Measurements from ENCODE around the gene C1orf35. TPM values are rescaled to one million over a fixed set of nuclear protein-coding genes. Genes with fewer than 3 reads are reported as not detected.

Gene C1orf35
- 17.4 and 19.0 TPM in 2 replicates for total RNA-seq

DNA sequence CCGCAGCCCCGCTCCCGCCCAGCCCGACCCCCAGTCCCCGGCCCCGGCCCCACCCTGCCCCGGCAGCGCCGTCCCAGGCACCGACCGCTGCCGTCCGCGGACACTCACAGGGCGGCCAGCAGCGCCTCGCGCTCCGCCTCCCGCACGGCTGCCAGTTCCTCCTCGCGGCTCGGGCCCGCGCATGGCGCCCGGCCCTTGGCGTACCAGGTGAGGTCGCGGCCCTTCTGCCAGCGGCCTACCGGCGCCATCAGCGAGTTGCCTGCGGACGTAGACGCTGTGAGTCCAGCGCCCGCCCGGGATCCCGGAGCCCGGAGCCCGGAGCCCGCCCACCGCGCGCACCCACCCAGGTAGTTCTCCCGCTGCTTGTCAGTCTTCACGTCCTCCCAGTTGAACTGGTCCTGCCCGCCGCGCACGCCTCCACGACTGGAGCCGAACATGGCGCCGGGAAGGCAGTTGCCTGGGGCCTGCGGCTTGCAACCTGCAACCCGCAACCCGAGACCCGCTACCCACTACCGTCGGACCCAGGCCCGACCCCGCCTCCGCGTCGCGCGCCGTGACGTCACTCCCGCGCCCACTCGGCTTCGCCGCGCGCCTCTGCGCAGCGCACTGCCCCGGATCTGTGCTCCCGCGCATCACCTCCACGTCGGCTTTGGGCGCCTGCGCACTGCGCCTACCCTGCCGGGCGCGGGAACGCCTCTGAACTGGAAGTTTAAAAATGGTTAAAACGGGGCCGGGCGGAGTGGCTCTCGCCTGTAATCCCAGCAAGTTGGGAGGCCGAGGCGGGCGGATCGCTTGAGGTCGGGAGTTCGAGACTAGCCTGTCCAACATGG, at the start of gene C1orf35:
TSS of gene C1orf35 (minus strand) at position 535 of the 830 bp plus-strand sequence. CDS start at position 437, 98 bp downstream.
- intact Hi-C loops (cut with micrococcal nuclease): loop anchor here (1.0 to 10.0 kb wide), 11 partner anchors 21 to 1962 kb away; partner anchors contain the start of genes ARF1, GALNT2, GUK1 and JMJD4

DNA sequence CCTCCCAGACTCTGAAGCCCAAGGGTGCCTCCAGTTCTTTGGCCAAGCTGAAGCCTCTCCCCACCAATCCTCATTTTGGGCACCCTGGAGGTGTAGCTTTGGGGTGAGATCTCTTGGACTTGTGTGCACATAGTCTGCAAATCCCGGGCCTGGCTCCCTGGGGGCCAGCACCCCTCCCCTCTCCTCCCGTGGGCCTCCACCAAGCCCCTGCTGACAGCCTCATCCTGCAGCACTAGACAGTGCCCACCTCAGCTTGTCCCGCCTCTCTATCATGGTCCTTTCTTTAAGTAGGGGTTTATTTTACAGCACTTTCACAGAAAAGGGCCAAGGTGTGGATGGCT, 49.8 kb upstream of the C1orf35 start:
- intact Hi-C loops (cut with micrococcal nuclease): no loop called here

DNA sequence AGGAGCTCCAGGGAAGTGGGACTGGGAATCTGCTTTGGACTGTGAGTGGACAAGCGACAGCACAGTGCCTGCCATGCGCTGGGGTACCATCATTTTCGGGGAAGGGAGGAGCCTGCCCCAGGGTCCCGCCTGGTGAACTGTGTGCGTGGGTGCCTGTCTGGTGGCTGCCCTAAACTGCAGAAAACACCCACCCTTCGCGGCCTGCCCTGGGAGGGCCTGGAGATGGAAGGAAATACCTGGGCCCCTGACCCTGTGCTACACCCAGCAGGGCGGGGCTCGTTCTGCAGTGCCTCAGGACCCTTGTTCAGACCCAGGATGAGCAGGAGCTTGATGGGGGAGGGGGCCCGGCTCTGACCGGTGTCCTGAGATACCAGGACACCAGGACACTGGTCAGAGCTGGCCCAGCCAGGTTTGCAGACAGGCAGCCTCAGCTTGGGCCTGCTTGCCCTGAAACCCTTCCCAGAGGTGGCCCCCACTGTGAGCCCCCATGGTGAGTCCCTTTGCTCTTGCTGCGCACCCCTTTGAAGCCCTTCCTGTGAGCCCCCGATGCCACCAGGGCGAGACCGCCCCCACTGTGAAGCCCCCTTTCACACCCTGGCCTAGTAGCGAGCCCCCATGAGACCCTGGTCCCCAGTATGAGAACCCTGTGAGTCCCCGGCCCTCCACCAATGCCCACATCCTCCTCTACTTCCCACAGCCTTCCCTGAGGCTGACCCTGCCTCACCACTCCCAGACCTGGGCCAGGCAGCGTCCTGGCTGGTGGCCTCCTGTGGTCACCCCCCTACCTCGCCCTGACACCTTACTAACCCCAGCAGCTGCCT, 49.2 kb upstream of the C1orf35 start:
- intact Hi-C loops (cut with micrococcal nuclease): no loop called here

DNA sequence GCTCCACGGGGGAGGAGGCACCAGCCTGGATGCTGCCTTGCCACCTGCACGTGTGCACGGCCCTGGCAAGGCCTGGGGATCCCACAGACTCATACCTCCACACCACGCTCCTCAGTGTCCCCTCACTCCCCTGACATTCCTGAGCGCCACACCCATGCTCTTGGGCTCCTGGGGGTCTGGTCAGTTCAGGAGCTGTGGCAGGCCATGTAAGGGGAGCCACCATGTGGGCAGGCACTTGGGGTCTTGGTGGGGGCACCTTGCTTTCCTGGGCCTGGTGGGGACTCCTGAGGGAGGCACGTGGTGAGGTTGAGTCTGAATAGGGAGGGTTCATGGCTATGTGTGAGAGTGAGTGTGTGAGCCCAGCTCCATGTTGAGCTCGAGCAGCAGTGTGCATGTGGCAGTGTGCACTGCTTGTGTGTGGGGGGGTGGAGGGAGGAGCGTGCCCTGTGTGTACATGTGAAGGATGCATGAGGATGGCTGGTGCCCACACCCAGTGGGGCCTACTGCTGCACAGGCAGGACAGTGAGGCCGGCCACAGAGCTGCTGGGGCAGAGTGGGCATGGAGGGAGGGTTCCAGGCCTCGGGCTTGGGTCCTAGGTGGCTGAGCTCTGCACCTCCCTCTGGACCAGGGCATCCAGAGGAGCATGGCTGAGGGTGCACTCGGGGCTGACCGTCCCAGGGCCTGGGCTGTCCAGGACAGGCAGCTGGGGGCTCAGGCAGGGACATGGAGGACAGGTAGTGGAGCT, 48.2 kb upstream of the C1orf35 start:
- intact Hi-C loops (cut with micrococcal nuclease): no loop called here

DNA sequence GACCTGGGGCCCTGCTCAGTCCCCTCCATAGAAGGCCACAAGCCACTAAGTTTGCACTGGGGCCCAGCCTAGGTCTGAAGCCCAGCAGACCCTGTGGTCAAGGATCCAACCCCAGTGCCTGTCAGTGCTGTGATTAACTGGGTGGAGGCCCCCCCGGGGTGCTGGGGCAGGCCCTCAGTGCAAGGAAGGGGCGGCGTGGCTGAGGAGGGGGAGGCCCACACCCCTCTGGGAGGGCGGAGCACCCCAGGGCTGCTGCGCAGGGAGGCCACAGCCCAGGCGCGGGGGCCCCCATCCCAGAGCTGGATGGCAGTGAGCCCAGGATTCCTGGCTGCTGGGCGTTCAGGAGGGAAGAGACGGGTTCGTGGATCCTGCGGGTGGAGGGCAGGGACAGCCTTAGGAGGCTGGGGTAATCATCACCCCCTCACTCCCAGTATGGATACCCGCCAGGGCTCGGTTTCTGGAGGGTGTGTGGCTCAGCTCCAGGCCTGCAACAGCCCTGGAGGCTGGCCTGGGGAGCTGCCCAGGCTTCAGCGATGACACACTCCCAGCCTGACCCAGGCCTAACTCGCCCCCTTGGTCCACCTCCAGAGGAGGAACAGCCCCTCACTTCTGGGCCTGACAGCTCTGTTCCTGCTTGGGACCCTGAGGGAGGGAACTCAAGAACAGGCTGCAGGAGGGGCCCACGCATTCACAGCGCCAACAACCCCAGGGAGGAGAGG, 47.5 kb upstream of the C1orf35 start:
- intact Hi-C loops (cut with micrococcal nuclease): no loop called here

DNA sequence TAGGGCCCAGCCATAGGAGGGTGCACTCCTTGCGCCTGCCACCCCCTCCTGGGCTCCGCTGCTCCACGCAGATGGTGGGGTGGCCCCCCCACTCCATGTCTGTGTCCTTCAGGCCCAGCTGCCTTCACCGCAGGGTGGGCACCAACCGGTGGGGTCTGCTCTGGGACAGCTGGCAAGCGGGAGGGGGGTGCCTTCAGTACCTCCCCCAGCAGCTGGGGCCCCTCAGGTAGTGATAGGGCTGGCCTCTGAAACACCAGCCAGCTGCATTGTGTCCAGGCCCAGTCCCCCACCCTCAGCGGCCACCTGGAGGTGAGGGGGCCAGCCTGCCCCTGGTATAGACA, 47.0 kb upstream of the C1orf35 start:
- intact Hi-C loops (cut with micrococcal nuclease): no loop called here

DNA sequence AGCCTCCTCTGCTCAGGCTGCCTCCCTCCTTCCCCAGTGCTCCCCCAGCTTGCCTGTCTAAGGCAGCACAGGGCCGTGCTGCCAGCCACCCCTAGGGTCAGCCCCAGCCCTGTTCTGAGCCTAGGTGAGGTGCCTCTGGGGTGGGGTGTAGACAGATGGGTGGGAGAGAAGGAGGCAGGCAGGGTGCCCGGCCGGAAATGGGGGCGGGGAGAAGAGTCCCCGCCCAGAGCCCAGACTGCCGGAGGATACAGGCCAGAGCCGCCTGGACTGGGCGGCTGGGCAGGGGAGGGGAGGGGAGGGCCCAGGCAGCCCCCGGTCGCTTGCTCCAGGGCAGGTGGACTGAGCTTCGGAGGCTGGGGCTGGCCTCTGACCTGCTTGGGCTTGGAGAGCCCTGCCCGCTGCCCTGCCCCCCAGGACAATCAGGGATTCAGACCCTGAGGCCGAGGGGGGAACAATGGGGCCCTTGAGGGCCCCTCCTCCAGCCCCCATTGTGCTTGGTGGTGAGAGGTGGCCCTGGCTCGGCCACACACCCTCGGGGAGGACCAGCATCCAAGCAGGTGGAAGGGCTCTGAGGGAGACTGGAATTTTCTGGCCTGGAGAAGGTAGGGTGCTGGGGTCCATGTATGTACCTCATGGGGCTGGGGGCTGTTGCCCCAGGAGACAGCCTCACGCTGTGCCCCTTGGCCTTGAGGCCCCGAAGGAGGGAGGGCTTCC, 46.4 kb upstream of the C1orf35 start, which contains the start of gene GJC2:
TSS of gene GJC2 (plus strand) at position 525 of the 714 bp plus-strand sequence. CDS start 7,829 bp downstream, outside the sequence.
- intact Hi-C loops (cut with micrococcal nuclease): no loop called here

DNA sequence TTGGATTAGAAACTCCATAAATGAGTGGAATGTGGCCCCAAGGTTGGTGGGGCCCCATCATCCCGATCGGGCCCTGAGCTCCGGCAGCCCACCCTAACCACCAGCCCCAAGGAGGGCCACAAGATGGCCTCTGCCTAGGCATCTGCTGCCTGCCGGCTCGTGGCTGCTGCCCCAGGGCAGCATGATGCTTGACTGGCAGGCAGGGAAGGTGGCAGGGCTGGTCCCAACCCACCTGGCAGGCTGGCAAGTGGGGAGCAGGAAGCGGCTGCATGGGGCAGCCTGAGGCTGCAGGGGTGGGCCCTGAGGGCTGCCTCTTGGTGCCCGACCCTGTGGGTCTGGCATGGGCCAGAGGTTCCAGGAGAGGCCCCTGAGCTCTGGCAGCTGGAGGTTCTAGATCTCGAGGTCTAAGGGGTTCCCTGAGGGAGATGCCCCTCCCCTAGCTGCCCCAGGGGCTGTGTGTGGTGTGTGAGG, 45.8 kb upstream of the C1orf35 start:
- intact Hi-C loops (cut with micrococcal nuclease): no loop called here

DNA sequence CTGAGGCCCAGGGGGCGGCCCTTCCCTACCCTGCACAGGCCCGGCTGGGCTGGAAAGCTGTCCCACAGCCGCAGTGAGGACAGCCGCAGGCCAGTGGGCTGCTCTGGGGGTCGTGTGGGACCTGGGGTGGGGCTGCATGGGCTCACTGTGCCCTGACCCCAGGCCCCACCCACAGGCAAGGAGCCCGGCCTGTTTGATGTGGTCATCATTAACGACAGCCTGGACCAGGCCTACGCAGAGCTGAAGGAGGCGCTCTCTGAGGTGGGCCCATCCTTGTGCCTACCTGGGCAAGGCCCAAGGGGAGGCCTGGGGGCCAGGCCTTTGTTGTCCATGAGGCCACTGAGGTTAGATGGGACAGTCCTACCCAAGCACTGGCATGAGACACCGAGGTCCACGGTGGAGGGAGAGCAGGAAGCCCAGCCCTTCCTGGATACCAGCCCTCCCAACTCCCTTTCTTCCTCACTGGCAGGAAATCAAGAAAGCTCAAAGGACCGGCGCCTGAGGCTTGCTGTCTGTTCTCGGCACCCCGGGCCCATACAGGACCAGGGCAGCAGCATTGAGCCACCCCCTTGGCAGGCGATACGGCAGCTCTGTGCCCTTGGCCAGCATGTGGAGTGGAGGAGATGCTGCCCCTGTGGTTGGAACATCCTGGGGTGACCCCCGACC, 45.2 kb upstream of the C1orf35 start:
- intact Hi-C loops (cut with micrococcal nuclease): no loop called here

DNA sequence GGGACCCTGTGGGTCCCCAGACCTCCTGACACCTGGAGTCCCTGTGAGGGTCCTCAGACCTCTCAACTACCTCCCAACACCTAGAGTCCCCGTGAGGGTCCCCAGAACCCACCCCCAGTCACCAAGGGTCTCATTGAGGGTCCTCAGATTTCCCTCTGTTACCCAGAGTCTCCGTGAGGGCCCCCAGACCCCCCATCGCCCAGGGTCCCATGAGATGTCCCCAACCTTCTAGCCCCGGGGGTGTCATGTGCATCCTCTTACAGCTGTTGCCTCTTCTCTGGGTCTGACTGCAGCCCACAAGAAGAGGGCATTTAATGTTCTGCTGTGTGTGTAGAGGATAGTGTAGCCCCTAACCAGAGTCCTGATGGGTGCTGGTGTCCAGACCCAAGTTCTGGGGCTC, 44.6 kb upstream of the C1orf35 start:
- intact Hi-C loops (cut with micrococcal nuclease): no loop called here

DNA sequence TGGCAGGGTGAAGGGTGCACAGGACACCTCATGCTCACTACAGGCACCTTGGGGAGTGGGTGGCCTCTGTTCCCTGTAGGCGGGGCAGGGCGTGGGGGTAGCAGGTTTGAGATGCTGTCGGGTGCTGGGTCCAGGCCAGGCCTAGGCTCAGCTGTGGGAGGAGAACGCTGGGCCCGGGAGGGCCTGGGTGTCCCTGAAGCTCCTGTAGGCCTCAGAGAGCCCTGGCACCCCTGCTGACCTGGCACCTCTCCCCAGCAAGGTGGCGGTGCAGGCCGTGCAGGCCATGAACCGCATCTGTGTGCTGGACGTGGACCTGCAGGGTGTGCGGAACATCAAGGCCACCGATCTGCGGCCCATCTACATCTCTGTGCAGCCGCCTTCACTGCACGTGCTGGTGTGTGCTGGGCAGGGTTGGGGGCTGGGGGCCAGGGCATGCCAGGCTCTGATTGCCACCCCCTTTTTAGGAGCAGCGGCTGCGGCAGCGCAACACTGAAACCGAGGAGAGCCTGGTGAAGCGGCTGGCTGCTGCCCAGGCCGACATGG, 44.1 kb upstream of the C1orf35 start:
- intact Hi-C loops (cut with micrococcal nuclease): no loop called here

DNA sequence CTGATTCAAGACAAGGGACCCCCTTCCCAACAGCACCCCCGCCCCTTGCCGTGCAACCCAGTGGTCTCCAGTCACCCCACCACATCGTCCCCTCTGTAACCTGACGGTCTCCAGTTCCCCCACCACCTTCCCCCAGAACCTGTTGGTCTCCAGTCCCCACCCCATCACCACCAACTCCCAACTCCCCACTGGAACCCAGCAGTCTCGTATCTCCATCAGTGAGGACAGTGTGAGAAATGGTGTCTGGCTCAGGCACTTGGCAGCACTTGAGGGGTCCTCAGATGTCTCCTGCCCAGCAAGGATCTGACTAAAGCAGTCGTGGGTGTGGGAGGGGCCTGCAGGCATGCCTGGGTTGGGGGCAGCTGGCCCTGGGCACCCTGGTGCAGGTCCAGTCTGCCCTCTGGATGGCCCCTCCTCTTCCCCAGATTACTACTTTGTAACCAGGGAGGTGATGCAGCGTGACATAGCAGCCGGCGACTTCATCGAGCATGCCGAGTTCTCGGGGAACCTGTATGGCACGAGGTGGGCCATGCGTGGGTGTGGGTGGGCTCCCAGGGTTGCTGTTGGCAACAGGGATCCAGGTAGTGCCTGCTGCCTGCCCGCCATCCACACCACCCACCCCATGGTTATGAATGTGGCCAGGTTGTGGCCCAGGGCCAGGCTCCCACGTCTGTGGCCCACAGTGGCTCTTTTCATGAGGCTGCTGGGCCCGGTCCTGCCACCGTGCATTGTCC, 43.5 kb upstream of the C1orf35 start:
- intact Hi-C loops (cut with micrococcal nuclease): no loop called here

DNA sequence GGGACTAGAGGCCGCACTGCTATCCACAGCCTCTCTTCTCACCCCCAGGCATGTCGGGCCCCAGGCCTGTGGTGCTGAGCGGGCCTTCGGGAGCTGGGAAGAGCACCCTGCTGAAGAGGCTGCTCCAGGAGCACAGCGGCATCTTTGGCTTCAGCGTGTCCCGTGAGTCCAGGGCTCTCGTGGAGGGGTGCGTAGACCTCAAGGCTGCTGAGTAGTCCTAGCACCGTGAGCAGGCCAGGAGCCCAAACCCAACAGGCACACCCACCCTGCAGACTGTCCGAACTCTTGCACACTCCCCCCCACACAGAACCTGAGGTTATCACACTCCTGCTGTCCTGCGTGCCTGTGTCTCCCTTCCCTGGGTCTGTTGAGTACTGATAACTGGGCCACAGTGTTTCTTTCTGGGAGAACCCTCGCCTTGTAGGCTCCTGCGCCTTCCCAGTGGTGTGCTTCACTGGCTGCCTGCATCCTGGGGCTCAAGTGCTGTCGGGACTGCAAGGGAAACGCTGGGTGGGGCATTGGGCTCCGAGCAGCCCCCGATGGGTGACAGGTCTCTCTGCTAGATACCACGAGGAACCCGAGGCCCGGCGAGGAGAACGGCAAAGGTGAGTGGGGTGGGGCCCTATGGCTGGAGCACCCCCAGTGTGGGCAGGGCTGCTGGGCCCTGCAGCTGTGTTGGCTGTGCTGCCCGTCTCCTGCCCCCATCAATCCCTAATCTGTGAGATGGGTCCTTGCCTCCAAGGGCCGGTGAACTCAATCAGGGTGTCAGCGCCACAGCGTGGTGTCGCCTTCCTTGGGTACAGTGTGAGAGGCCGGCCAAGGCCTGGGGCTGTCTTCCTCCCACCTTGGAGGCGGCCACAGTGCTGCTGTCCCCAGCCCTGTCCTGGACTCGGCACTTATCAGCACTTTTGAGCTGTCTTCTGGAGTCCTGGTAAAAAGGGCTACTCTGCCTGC, 42.6 kb upstream of the C1orf35 start:
- intact Hi-C loops (cut with micrococcal nuclease): no loop called here

DNA sequence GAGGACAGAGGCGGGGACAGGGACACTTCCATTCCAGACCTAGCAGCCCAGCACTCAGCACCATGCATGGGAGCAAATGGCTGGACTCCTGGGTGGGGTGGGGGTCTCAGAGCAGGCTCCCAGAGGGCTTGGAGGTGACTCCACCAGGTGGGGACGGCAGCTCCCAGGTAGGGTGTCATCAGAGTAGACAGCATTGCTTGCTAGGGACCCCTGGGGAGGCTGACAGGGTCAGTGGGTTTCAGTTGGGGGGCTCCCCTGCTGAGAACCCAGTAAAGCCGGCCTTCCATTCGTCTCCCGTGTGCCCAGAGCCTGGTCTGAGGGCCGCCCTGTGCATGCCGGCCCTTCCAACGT, 41.8 kb upstream of the C1orf35 start:
- intact Hi-C loops (cut with micrococcal nuclease): no loop called here

DNA sequence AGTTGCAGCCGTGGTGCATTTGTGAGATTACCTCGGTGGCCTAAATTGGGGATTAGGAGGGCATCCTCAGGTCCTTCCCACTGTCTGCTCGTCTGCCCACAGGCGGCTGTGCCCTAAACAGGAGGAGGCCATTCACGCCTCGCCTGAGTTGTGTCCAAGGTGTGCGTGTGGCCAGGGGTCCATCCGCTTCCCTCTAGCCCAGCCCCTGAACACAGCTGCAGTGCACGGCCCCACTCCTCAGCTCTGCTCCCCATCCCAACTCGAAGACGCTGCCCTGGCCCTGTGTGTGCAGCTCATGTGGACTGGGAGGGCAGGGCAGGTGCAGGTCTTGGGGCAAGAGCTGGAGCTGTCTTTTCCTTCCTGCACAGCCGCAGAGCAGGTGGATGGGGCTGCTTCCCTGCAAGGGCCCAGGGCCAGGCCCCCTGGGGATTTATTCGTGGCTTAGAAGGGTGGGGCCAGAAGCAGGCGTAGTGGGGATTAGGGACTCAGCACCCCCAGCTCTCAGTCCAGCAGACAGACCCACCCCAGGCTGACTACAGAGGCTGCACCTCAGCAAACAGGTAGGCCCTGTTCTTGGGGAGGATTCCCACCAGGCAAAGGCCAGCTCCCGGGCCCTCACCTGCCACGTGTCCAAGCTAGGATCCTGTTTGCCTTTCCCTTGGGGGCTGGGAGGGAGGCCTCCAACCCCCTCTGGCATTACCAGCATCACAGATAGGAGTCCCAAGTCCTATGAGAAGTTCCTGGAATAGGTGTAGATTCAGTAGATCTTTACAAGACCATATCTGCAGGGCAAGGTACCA, 41.3 kb upstream of the C1orf35 start:
- intact Hi-C loops (cut with micrococcal nuclease): no loop called here

DNA sequence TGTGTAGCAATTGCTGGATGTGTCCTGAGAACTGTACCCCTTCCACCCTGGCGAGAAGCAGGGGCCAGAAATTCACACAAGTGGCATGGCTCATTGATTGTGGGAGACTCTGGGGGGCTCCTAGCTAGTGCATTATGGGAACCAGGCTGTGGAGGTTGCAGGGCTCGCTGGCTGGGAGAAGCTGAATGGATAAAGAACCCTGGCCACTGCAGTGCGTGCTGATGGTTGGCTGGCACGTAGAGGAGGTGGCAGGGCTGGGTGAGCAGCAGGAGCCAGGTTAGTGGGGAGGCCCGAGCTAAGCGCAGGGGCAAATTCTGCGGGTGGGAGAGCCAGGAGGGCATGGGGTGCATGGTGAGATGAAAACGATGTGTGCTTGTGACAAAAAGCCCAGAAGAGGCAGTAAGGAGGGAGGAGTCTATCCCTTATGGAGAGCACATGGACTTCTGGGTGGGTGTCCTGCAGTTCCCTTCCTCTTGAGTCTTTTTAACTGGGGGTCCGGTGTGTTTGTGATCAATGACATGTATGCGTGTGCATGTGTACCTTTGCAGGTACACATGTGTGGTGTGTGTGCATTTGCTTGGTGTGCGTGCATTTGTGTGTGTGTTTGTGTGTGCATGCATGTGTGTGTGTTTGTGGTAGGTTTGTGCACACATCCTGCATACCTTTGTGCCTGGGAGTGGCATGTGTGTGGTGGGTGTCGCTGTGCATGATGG, 40.5 kb upstream of the C1orf35 start:
- intact Hi-C loops (cut with micrococcal nuclease): no loop called here
